CD4-positive, alpha-beta T cell (primary cell): ENCODE results near the gene GNG7. TPM values are rescaled to one million over a fixed set of nuclear protein-coding genes. Genes with fewer than 3 reads are reported as not detected.

Source experiments
- ATAC-seq: fragments of 200-7000 bp; cut with Tn5 transposase; one replicate; pipeline ENCODE4 v1.10.0; 2022; ENCODE audit warnings: mild to moderate bottlenecking; ENCODE audit not compliant: poor library complexity
- CTCF ChIA-PET: fragments of 350-600 bp; sonication (Branson Sonifier 250); formaldehyde crosslinking; loops from one replicate; lab custom pipeline; 2021; ENCODE audit warnings: antibody characterized with exemption, inconsistent platforms; lab: Charles Lee
- POLR2A ChIA-PET: fragments of 350-600 bp; sonication (Branson Sonifier 250); formaldehyde crosslinking; loops from one replicate; lab custom pipeline; 2021; ENCODE audit warnings: antibody characterized with exemption, inconsistent platforms; lab: Charles Lee
- DNase-seq, 14 experiments: peaks; one replicate each; pipeline ENCODE4 v3.0.0-alpha.2; 2013 to 2020; ENCODE audit warnings: mixed read lengths in 2 of 14
- H3K27ac ChIP-seq, 2 donors: one replicate each; pipeline versions ENCODE4 v1.5.1 to v1.7.0; 2013; ENCODE audit warnings: low read length in 2 of 2, low read depth in 1 of 2, mild to moderate bottlenecking in 1 of 2
- H3K27me3 ChIP-seq, 2 experiments: 1 replicate in 1 of 2; 2 replicates in 1 of 2; pipeline versions ENCODE4 v1.6.1 to v1.7.0; 2013; ENCODE audit warnings: low read length in 2 of 2, control low read depth in 1 of 2, mild to moderate bottlenecking in 1 of 2, moderate library complexity in 1 of 2; ENCODE audit not compliant: insufficient read depth in 2 of 2, control insufficient read depth in 1 of 2
- H3K36me3 ChIP-seq: one replicate; pipeline ENCODE4 v1.6.1; 2013; ENCODE audit warnings: low read length, control low read depth; ENCODE audit not compliant: insufficient read depth
- H3K4me1 ChIP-seq: one replicate; pipeline ENCODE4 v1.6.1; 2013; ENCODE audit warnings: low read length, control low read depth; ENCODE audit not compliant: insufficient read depth
- H3K4me3 ChIP-seq: one replicate; pipeline ENCODE4 v1.5.1; 2013; ENCODE audit warnings: mild to moderate bottlenecking, low read length, moderate library complexity
- H3K9me3 ChIP-seq, 2 experiments: 1 replicate in 1 of 2; 2 replicates in 1 of 2; pipeline versions ENCODE4 v1.6.1 to v1.7.0; 2013; ENCODE audit warnings: low read length in 2 of 2, mild to moderate bottlenecking in 2 of 2, control low read depth in 1 of 2, moderate library complexity in 1 of 2; ENCODE audit not compliant: control insufficient read depth in 1 of 2, insufficient read depth in 1 of 2
- H3K27ac Mint-ChIP-seq: one replicate; pipeline ENCODE4 v1.8.0; 2020; ENCODE audit warnings: mixed read lengths
- H3K27me3 Mint-ChIP-seq: one replicate; pipeline ENCODE4 v1.8.0; 2021; ENCODE audit warnings: mixed read lengths
- H3K36me3 Mint-ChIP-seq: one replicate; pipeline ENCODE4 v1.8.0; 2021; ENCODE audit warnings: low read depth, mixed read lengths
- H3K4me1 Mint-ChIP-seq: one replicate; pipeline ENCODE4 v1.8.0; 2021; ENCODE audit warnings: low read depth, mixed read lengths
- H3K4me3 Mint-ChIP-seq: one replicate; pipeline ENCODE4 v1.8.0; 2020; ENCODE audit warnings: mild to moderate bottlenecking, mixed read lengths
- H3K9me3 Mint-ChIP-seq: one replicate; pipeline ENCODE4 v1.8.0; 2020; ENCODE audit warnings: mixed read lengths
- CTCF ChIP-seq: fragments of 200-600 bp; IDR thresholded peaks from one replicate; pipeline ENCODE4 v1.8.0; 2022; ENCODE audit warnings: antibody characterized with exemption, mild to moderate bottlenecking
- intact Hi-C, 2 experiments: fragments of 100-400 bp; cut with DNase I in 1 of 2; cut with micrococcal nuclease in 1 of 2; formaldehyde crosslinking; loops; one replicate each; pipeline versions ENCODE4 v1.15.1 to v1.9.0; 2023 to 2025; cut with DNase I, micrococcal nuclease
- total RNA-seq, 174 experiments: library from RNA in 2 of 174; stranded (reverse) in 2 of 174; gene quantifications; one replicate each; pipeline ENCODE4 v1.2.3 and lab custom pipeline; 2021 to 2026

GNG7 gene
- total RNA-seq, 2 experiments from 2014 or later = 5.2 to 5.7 TPM

- intact Hi-C loops = loop anchor here (1.0 to 5.0 kb wide), 3 partner anchors 37 to 85 kb away; partner anchors contain the start of gene GADD45B (in 2 of the 2)
- Histone ChIP-seq H3K4me1 (peaks cover 20% of the 10 kb centered on the region), H3K9me3 (no peaks in the 10 kb centered on the region), H3K4me3 (peak overlapping the region; percentile 72), H3K27ac (peak overlapping the region; percentile 63 to 77), H3K27me3 (no peaks in the 10 kb centered on the region), H3K36me3 (no peaks in the 10 kb centered on the region)
- no peak for TF ChIP-seq CTCF
- Mint-ChIP-seq H3K27me3 (no peaks in the 10 kb centered on the region), H3K9me3 (no peaks in the 10 kb centered on the region), H3K36me3 (peaks cover 3% of the 10 kb centered on the region), H3K4me1 (peaks cover 15% of the 10 kb centered on the region), H3K4me3 (peak overlapping the region; percentile 95), H3K27ac (peak overlapping the region; percentile 94)
- DNase-seq (peak; percentile 41 to 86 (median 63)), ATAC-seq (peak; percentile 95)
- ChIA-PET CTCF (interaction anchor here (0.6 to 2.0 kb wide), 9 partner anchors 9 to 84 kb away, joined by 3 to 8 read pairs (median 4); no protein-coding TSS in a partner anchor), POLR2A (interaction anchor here (0.7 to 2.5 kb wide), 17 partner anchors 9 to 134 kb away, joined by 3 to 62 read pairs (median 4); partner anchors contain the start of genes GADD45B, LMNB2 and TIMM13)
Measured at GRCh38 chr19:2561895-2562294, 140.6 kb downstream of the GNG7 start.

DNA sequence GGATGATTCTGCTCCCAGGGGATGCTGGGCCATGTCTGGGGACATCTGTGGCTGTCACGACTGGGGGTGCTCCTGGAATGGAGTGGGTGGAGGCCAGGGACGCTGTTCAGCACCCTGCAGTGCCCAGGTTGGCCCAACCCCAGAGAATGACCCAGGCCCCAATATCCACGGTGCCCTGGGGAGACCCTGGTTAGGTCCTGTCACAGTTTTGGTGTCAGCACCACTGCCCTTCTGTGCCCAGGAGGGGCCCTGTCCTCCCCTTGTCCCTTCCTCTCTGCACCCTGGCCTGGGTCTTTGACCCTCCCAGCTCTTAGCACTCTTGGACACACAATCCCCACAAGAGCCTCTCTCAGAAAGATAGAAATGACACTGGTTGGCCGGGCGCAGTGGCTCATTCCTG lies 141.3 kb downstream of the GNG7 start:
- H3K27me3 ChIP-seq = no peaks in the 10 kb centered on the region
- Mint-ChIP-seq H3K36me3 (peaks cover 3% of the 10 kb centered on the region), H3K4me1 (peaks cover 15% of the 10 kb centered on the region)

DNA sequence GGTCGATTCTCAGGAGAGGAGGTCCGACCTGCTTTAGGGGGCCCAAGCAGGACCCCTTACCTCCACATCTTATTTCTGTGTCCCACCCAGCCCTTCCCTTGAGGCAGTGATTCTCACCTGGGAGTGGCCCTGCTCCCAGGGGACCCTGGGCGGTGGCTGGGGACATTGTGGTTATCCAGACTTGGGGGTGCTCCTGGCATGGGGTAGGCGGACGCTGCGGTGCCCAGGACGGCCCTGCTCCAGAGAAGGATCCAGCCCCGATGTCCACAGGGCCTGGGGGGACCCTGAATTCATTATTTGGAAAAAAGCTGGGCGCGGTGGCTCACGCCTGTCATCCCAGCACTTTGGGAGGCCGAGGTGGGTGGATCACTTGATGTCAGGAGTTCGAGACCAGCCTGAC lies 142.1 kb downstream of the GNG7 start:
- Histone ChIP-seq H3K4me1 (peaks cover 24% of the 10 kb centered on the region), H3K36me3 (no peaks in the 10 kb centered on the region), H3K9me3 (no peaks in the 10 kb centered on the region), H3K27ac (no peak overlapping the region), H3K4me3 (no peak overlapping the region), H3K27me3 (no peaks in the 10 kb centered on the region)
- peaks cover 3% of the 10 kb centered on the region for H3K36me3 Mint-ChIP-seq
- CTCF ChIA-PET = no interaction called here
- POLR2A ChIA-PET = interaction anchor here (2.5 kb wide), 1 partner anchor 83 kb away, joined by 62 read pairs; the partner anchor contains the start of gene GADD45B
- ATAC-seq (no peak), DNase-seq (no peak)
- no peaks in the 10 kb centered on the region for H3K9me3 Mint-ChIP-seq
- intact Hi-C loops = loop anchor here (5.0 kb wide), 2 partner anchors 52 to 83 kb away; partner anchors contain the start of gene GADD45B (in 2 of the 2)
- peaks cover 15% of the 10 kb centered on the region for H3K4me1 Mint-ChIP-seq
- H3K27ac Mint-ChIP-seq = no peak overlapping the region
- no peak for TF ChIP-seq CTCF
- no peaks in the 10 kb centered on the region for H3K27me3 Mint-ChIP-seq
- H3K4me3 Mint-ChIP-seq = no peak overlapping the region

More for the DNA sequence above, 141.3 kb downstream of the GNG7 start:
- Mint-ChIP-seq H3K27me3 (no peaks in the 10 kb centered on the region), H3K9me3 (no peaks in the 10 kb centered on the region), H3K4me3 (peak overlapping the region; percentile 95), H3K27ac (peak overlapping the region; percentile 94)
- H3K27ac ChIP-seq = no peak overlapping the region
- peaks cover 22% of the 10 kb centered on the region for H3K4me1 ChIP-seq
- no peaks in the 10 kb centered on the region for H3K9me3 ChIP-seq
- ChIA-PET CTCF (interaction anchor here (0.8 to 2.0 kb wide), 3 partner anchors 50 to 83 kb away, joined by 4 to 8 read pairs (median 4); no protein-coding TSS in a partner anchor), POLR2A (interaction anchor here (1.0 to 2.5 kb wide), 15 partner anchors 8 to 133 kb away, joined by 3 to 62 read pairs (median 5); partner anchors contain the start of genes GADD45B, LMNB2 and TIMM13)
- DNase-seq (no peak), ATAC-seq (no peak)
- no peak for TF ChIP-seq CTCF
- H3K36me3 ChIP-seq = no peaks in the 10 kb centered on the region
- intact Hi-C loops = loop anchor here (1.0 to 5.0 kb wide), 3 partner anchors 38 to 84 kb away; partner anchors contain the start of gene GADD45B (in 2 of the 2)
- peak overlapping the region; percentile 72 for H3K4me3 ChIP-seq
